ENCODE results near the gene USP20.
"Not testable (repeated sequence)": the region's sequence is repeated elsewhere in the genome, so short reads cannot be mapped to it uniquely, and the experiment has no call there.

Gene USP20

DNA sequence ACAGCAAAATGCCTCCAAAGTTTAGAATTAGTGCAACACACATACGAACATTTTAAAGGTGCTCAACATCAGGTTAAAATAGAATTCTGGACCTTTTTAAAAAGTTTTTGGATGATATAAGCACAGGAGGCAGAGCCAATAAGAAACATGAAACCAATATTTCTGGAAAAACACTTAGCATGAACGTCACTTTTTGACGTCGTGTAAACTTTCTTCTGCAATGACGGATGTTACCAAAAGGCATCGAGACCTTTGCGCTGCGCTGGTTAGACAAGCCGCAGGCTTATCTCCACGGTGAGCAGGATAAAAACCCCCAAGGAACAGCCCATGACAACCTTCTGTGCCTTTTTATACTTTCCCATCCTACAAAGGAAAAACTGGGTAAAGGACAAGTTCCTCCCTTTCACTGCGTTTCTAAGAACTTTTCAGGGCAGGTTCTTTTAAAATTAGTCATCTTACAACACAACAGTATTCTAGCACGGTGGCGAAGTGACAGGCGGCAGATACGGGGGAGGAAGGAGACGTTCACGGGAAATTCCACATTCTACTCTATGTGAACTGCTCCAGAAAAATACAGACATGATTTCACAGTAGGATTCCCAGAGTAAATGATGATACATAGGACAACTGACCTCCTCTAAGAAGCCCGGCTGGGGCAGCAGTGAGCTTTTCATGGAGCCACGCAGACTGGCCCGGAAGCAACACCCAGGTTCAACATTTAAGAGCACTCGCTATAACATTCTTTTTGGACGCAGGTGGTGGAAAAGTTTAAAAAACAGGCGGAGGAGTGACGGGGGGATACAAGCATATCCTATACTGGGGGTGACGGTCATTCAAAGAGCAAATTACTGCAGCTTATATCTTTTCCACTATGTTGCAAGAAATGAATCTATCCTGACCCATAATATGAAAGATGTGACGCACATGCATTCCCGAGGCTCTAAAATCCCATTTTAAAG, 52.4 kb downstream of the USP20 start:
- TF ChIP-seq, protein P1, sequence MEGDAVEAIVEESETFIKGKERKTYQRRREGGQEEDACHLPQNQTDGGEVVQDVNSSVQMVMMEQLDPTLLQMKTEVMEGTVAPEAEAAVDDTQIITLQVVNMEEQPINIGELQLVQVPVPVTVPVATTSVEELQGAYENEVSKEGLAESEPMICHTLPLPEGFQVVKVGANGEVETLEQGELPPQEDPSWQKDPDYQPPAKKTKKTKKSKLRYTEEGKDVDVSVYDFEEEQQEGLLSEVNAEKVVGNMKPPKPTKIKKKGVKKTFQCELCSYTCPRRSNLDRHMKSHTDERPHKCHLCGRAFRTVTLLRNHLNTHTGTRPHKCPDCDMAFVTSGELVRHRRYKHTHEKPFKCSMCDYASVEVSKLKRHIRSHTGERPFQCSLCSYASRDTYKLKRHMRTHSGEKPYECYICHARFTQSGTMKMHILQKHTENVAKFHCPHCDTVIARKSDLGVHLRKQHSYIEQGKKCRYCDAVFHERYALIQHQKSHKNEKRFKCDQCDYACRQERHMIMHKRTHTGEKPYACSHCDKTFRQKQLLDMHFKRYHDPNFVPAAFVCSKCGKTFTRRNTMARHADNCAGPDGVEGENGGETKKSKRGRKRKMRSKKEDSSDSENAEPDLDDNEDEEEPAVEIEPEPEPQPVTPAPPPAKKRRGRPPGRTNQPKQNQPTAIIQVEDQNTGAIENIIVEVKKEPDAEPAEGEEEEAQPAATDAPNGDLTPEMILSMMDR (IDR thresholded peaks at IDR 0.05; ENCODE audit: borderline replicate concordance, control extremely low read depth, extremely low read depth, insufficient read depth, missing control alignments): no peak
- in situ Hi-C loops (cut with MboI; ENCODE audit: low sequenced_read_pairs, unreplicated experiment): no loop called here
- no peak for DNase-seq (ENCODE audit: low spot score)

DNA sequence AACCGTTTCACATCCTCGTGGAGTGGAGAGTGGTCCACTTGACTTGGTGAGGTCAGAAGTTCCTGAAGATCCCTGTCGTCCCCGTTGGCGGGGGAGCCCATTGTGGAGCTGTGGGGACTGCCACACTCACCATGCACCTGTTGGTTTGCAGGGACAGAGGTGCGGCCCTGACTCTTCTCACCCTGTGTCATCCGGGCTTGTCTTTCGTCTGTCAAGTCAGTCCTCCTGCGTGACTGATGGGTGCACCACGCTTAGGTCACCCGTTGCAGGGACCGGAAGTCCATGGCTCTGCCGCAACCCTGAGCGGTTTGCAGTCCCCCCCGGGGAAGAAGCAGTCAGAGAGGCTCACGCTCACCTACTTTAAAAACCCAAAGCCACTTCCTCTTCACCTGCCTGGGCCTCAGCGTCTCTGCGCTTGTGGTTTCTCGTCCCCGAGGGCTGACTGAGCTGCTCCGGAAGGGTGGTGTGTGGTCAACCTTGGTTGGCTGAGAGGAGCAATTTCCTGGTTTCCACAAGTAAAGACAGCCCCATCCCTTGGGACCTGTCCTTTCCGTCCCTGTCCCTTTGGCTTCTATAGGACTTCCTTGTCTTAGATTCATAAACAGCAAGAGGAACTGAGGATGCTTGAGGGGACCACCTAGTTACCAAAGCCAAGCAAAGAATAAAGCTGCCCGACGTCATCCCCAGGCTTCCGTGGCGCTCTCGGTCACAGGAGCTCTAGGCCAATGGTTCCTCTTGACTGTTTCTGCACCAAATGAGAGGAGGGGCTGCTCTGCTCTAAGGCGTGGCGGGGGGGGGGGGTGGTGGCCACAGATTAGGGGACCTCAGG, 53.2 kb downstream of the USP20 start:
- in situ Hi-C loops (cut with MboI; ENCODE audit: low sequenced_read_pairs, unreplicated experiment): no loop called here
- peak; percentile 79 for DNase-seq (ENCODE audit: low spot score)
- TF ChIP-seq, protein P1 (IDR thresholded peaks at IDR 0.05; ENCODE audit: borderline replicate concordance, control extremely low read depth, extremely low read depth, insufficient read depth, missing control alignments): no peak

DNA sequence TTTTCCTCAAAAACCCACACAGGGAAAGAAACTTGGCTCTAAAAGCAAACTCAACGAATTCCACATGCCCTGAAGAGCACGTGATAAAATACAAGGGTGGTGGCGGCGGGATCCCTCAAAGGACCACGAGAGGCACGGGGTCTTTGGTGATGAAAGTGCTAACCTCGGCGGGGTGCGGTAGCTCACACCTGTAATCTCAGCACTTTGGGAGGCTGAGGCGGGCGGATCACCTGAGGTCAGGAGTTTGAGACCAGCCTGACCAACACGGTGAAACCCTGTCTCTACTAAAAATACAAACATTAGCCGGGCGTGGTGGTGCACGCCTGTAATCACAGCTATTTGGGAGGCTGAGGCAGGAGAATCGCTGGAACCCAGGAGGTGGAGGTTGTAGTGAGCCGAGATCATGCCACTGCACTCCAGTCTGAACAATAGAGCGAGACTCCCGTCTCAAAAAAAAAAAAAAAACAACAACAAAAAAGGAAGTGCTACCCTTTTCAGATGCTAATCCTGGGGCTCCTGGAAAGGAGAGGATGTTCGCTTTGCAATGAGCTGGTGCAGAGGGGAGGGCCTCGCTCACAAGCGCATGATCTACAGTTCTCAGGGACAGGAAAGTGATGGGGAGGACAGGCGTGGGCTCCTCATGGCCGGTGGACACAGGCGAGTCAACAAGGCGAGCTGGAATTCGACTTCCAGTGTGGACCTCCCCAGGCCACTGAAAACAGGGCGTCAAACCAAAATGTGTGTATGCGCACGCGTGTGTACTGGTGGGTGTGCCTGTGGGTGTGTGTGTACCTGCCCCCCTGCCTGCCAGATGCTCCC, 54.1 kb downstream of the USP20 start:
- in situ Hi-C loops (cut with MboI; ENCODE audit: low sequenced_read_pairs, unreplicated experiment): no loop called here
- no peak for DNase-seq (ENCODE audit: low spot score)

DNA sequence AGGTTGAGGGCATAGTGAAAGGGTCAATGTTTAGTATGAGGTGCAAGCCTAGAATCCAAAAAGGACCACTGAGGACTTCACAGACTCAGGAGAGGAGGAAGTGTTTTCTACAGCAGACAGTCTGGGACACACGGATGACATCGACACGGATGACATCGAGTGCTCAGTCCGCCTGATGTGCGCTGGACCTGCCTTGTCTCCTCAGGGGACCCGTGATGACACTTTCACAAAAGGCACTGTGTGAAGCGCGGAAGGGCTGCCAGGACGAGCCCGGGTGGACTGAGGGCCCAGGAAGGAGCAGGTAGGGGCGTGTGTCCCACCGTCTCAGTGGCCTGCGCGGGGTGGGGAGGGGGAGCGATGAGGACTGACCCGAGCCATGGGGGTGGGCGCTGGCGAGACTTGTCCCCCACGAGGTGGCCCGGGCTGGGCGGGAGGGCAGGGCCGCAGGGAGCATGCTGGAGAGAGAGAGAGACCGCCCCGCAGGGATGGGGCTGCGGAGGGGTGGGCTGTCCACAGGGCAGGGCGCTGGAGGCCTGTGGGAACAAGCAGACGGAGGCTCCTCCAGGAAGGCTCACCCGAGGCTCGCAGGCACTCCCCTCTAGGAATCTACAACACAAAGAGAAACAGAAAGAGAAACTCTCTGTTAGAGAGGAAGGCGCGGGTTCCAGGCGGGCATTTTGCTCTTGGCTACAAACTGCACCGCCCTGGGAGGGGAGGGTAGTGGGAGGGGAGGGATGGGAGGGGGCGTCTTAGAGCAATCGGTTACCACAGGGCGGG, 54.9 kb downstream of the USP20 start:
- in situ Hi-C loops (cut with MboI; ENCODE audit: low sequenced_read_pairs, unreplicated experiment): no loop called here
- TF ChIP-seq, protein P1 (IDR thresholded peaks at IDR 0.05; ENCODE audit: borderline replicate concordance, control extremely low read depth, extremely low read depth, insufficient read depth, missing control alignments): no peak
- DNase-seq (ENCODE audit: low spot score): no peak

More for the DNA sequence above, 54.1 kb downstream of the USP20 start:
- TF ChIP-seq, protein P1 (IDR thresholded peaks at IDR 0.05; ENCODE audit: borderline replicate concordance, control extremely low read depth, extremely low read depth, insufficient read depth, missing control alignments): no peak

DNA sequence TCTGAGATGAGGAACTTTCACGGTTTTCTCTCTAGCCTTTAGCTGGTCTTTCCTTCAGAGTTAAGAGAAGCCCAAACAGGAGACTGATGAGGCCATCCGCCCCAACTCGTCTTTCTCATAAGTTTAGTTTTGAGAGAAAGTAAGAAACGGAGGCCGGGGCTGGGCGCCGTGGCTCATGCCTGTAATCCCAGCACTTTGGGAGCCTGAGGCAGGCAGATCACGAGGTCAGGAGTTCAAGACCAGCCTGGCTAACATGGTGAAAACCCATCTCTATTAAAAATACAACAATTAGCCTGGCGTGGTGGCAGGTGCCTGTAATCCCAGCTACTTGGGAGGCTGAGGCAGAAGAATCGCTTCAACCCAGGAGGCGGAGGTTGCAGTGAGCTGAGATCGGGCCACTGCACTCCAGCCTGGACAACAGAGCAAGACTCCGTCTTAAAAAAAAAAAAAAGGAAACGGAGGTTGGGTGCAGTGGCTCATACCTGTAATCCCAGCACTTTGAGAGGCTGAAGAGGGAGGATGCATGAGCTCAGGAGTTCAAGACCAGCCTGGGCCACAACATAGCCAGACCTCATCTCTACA, 55.6 kb downstream of the USP20 start:
- DNase-seq (ENCODE audit: low spot score); in situ Hi-C loops (cut with MboI; ENCODE audit: low sequenced_read_pairs, unreplicated experiment): not testable (repeated sequence)

DNA sequence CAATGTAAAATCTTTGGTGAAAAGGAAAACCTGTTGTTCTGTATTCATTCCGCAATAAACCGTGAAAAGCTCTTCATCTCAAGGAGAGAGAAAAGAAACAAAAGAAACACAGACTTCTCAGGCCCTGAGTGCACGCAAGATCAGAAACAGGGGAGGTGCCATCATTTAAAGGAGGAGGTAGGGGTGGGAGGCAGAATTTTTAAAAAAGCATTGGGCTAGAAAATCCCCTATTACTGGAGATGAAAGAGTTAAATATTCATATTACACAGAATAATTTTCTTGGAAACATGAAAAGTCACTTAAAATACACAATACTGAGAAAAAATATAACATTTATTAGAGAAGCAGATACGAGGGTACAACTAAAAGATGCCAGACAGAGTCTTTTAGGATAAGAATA, 56.3 kb downstream of the USP20 start:
- no peak for DNase-seq (ENCODE audit: low spot score)
- TF ChIP-seq, protein P1 (IDR thresholded peaks at IDR 0.05; ENCODE audit: borderline replicate concordance, control extremely low read depth, extremely low read depth, insufficient read depth, missing control alignments): no peak
- in situ Hi-C loops (cut with MboI; ENCODE audit: low sequenced_read_pairs, unreplicated experiment): no loop called here

Measured in GM13976 (cell line).